ENCODE measurements around the gene DYTN. TPM values are rescaled to one million over a fixed set of nuclear protein-coding genes. Genes with fewer than 3 reads are reported as not detected.

DYTN gene
- total RNA-seq, 4 donors from 2014 or later = not detected

DNA sequence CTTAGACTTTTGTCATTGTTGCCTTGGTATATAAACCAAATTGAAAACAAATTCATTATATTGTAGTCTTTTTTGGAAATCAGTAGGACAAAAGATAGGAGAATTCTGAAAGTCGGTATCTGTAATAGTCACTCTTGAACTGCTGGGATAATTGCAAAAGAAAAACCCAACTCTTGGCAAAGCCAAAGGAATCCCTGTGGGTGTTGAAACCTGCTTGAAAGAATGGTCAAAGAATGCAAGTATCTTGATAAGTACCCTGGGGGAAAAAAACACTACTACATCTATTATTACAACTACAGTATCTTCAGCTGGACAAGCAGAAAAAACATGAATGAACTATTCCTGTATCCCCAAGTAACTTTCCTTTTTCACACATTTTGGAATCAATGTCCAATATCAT lies 83.2 kb downstream of the DYTN start:
- WGBS, 2 donors = 67 to 77% methylated on average over 1 of the region's 1 CpG

GRCh38 chr2:206631340-206631739 lies 86.9 kb downstream of the DYTN start:
- H3K27me3 ChIP-seq = no peaks in the 10 kb centered on the region
- intact Hi-C loops (cut with DNase I) = no loop called here
- H3K27ac ChIP-seq = no peak overlapping the region
- no peak overlapping the region for H3K4me3 ChIP-seq
- H3K36me3 ChIP-seq = no peaks in the 10 kb centered on the region
- DNase-seq = no peak
- no peaks in the 10 kb centered on the region for H3K4me1 ChIP-seq
- TF ChIP-seq CTCF (IDR thresholded peaks at IDR 0.05) (no peak), POLR2A (IDR thresholded peaks at IDR 0.05) (no peak)
- no peaks in the 10 kb centered on the region for H3K9me3 ChIP-seq
- WGBS, 2 donors = 76 to 78% methylated on average over 3 of the region's 3 CpGs

More for the DNA sequence above, 83.2 kb downstream of the DYTN start:
- Histone ChIP-seq H3K9me3 (no peaks in the 10 kb centered on the region), H3K36me3 (no peaks in the 10 kb centered on the region), H3K27ac (no peak overlapping the region), H3K4me3 (no peak overlapping the region), H3K27me3 (peaks cover 0 to 9% (median 0%) of the 10 kb centered on the region in 4 donors), H3K4me1 (no peaks in the 10 kb centered on the region)
- intact Hi-C loops (cut with DNase I) = no loop called here
- no peak for DNase-seq
- TF ChIP-seq POLR2A (IDR thresholded peaks at IDR 0.05) = no peak
- no peak for TF ChIP-seq CTCF (IDR thresholded peaks at IDR 0.05)

DNA sequence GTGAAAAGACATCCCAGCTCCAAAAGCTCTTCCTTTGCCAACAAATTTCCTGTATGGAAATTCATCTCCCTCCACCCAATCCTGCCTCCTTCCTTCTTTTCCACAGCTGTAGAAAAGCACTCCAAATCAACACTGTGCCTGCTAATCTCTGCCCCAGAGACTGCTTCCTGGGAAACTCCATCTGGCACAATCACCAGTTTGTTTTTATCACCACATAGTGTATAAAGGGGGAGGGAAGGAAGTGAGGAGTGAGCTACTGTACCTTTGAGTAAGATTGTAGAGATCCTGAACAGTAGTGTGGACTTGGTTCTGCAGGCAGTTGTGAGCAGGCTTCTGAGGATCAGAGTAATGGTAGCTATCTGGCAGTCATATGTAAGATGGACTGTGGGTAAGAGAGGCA lies 90.6 kb downstream of the DYTN start:
- TF ChIP-seq POLR2A (IDR thresholded peaks at IDR 0.05) (no peak), CTCF (IDR thresholded peaks at IDR 0.05) (no peak)
- no peak overlapping the region for H3K27ac ChIP-seq
- no peaks in the 10 kb centered on the region for H3K27me3 ChIP-seq
- H3K36me3 ChIP-seq = no peaks in the 10 kb centered on the region
- no peak overlapping the region for H3K4me3 ChIP-seq
- no peaks in the 10 kb centered on the region for H3K9me3 ChIP-seq
- H3K4me1 ChIP-seq = no peaks in the 10 kb centered on the region
- no peak for DNase-seq
- intact Hi-C loops (cut with DNase I) = no loop called here

DNA sequence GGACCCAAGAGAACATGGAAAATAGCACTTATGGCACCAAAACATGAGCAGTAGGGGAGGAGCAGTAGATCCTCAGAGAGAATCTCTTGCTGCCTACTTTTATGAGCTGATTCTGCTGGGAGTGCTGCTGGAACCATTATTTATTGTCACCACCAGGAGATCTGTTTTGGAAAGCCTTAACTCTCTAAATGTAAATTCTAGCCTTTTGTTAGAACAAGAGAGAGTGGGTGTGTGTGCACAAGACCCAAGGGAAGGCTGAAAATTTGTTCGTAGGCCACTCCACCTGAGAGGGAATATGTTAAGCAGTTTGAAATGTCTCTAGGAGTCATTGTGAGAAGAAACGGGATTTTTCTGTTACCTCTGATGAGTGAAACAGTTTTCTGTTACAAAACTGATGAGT lies 92.1 kb downstream of the DYTN start:
- 58 to 80% methylated on average over 2 of the region's 2 CpGs for WGBS, 2 donors
- Histone ChIP-seq H3K27ac (no peak overlapping the region), H3K4me1 (no peaks in the 10 kb centered on the region), H3K27me3 (no peaks in the 10 kb centered on the region), H3K36me3 (no peaks in the 10 kb centered on the region), H3K9me3 (no peaks in the 10 kb centered on the region), H3K4me3 (no peak overlapping the region)
- TF ChIP-seq CTCF (IDR thresholded peaks at IDR 0.05) (no peak), POLR2A (IDR thresholded peaks at IDR 0.05) (no peak)
- intact Hi-C loops (cut with DNase I) = no loop called here
- DNase-seq = no peak

DNA sequence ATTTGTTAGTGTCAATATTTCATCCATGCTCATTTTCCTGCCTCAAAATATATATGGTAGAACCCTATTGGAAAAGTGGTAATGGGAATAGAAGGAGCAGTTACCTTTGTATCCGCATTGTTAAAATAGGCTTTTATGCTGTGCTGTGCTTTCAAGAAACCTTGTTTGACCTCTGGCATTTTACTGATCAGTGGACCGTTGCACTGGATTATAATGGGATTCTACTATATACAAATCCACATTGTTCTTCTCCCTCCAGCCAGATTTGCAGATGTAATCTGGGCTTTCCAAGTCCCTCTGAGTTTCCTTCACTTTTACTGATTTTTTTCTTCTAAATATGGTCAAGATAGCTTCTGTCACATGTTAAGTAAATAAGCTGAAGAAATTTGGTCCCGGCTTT lies 99.2 kb downstream of the DYTN start:
- no peak for DNase-seq
- Histone ChIP-seq H3K36me3 (no peaks in the 10 kb centered on the region), H3K4me3 (no peak overlapping the region), H3K27ac (no peak overlapping the region), H3K9me3 (no peaks in the 10 kb centered on the region), H3K4me1 (no peaks in the 10 kb centered on the region), H3K27me3 (no peaks in the 10 kb centered on the region)
- intact Hi-C loops (cut with DNase I) = no loop called here
- TF ChIP-seq CTCF (IDR thresholded peaks at IDR 0.05) = no peak
- TF ChIP-seq POLR2A (IDR thresholded peaks at IDR 0.05) = no peak
- 63 to 75% methylated on average over 3 of the region's 3 CpGs for WGBS, 2 donors

Measured in esophagus squamous epithelium (tissue), 5 donors.